Measurements from ENCODE around the gene THADA.
"Not testable (repeated sequence)": the region's sequence is repeated elsewhere in the genome, so short reads cannot be mapped to it uniquely, and the experiment has no call there.

The THADA gene

GRCh38 chr2:43407935-43408334 lies 187.9 kb downstream of the THADA start:
- DNase-seq: peak; percentile 82

- DNase-seq: peak; percentile 20
Observed at GRCh38 chr2:43406651-43407279, 189.1 kb downstream of the THADA start.

GRCh38 chr2:43405829-43406228 lies 190.0 kb downstream of the THADA start:
- no peak for DNase-seq

- no peak for DNase-seq
Observed at GRCh38 chr2:43402452-43402937, 193.3 kb downstream of the THADA start.

GRCh38 chr2:43402002-43402401 lies 193.8 kb downstream of the THADA start:
- DNase-seq: no peak

- DNase-seq: no peak
Observed at GRCh38 chr2:43400508-43400907, 195.3 kb downstream of the THADA start.

- DNase-seq: peak; percentile 68
Observed at GRCh38 chr2:43399515-43400264, 196.1 kb downstream of the THADA start.

GRCh38 chr2:43399098-43399497 lies 196.7 kb downstream of the THADA start:
- no peak for DNase-seq

GRCh38 chr2:43397821-43398220 lies 198.0 kb downstream of the THADA start:
- no peak for DNase-seq

GRCh38 chr2:43397411-43397810 lies 198.4 kb downstream of the THADA start:
- DNase-seq: no peak

GRCh38 chr2:43396344-43396743 lies 199.5 kb downstream of the THADA start:
- DNase-seq: peak; percentile 37

GRCh38 chr2:43393918-43394317 lies 201.9 kb downstream of the THADA start:
- no peak for DNase-seq

GRCh38 chr2:43391878-43392215 lies 204.0 kb downstream of the THADA start:
- peak; percentile 63 for DNase-seq

GRCh38 chr2:43391201-43391877 lies 204.5 kb downstream of the THADA start:
- DNase-seq: no peak

- DNase-seq: no peak
Observed at GRCh38 chr2:43389581-43390466, 206.0 kb downstream of the THADA start.

GRCh38 chr2:43388371-43388770 lies 207.5 kb downstream of the THADA start:
- no peak for DNase-seq

GRCh38 chr2:43387092-43388062 lies 208.5 kb downstream of the THADA start:
- DNase-seq: no peak

GRCh38 chr2:43386679-43387078 lies 209.2 kb downstream of the THADA start:
- DNase-seq: not testable (repeated sequence)

GRCh38 chr2:43384143-43384542 lies 211.7 kb downstream of the THADA start:
- no peak for DNase-seq

- DNase-seq: no peak
Observed at GRCh38 chr2:43383533-43383932, 212.3 kb downstream of the THADA start.

GRCh38 chr2:43379494-43379893 lies 216.3 kb downstream of the THADA start:
- DNase-seq: no peak

Measured in fibroblast of skin of back (primary cell).